GM12878 (cell line): ENCODE measurements around the gene KCNIP2. TPM values are rescaled to one million over a fixed set of nuclear protein-coding genes. Genes with fewer than 3 reads are reported as not detected.
A peak's percentile ranks its signal among the peaks of the same experiment; 100 is the strongest.
"Not testable (repeated sequence)": the region's sequence is repeated elsewhere in the genome, so short reads cannot be mapped to it uniquely, and the experiment has no call there.

Source experiments
- ATAC-seq: fragments of 200-7000 bp; cut with Tn5 transposase; 3 replicates; pipeline ENCODE4 v1.9.1; 2020; ENCODE audit warnings: mild to moderate bottlenecking, moderate library complexity
- BruUV-seq: library from RNA; stranded (reverse); fragments of 400-500 nt; replicated peaks from 2 replicates; lab custom pipeline; 2021; lab: Mats Ljungman, UMichigan
- CTCF ChIA-PET: fragments of 300-600 bp; sonication (Branson Sonifier 250); formaldehyde crosslinking; extraction: SDS; loops from one replicate; lab custom pipeline; 2021; ENCODE audit warnings: inconsistent platforms; lab: Yijun Ruan, JAX
- POLR2A ChIA-PET: fragments of 350-600 bp; formaldehyde crosslinking; extraction: SDS; loops from one replicate; lab custom pipeline; 2021; ENCODE audit warnings: inconsistent platforms; lab: Charles Lee
- RAD21 ChIA-PET: fragments of 300-600 bp; sonication (Branson Sonifier 250); formaldehyde crosslinking; loops from one replicate; lab custom pipeline; 2023; ENCODE audit warnings: antibody characterized with exemption; ENCODE audit not compliant: unreplicated experiment; lab: Charles Lee
- SMC1A ChIA-PET: fragments of 300-600 bp; sonication (Branson Sonifier 250); formaldehyde crosslinking; loops from one replicate; lab custom pipeline; 2023; ENCODE audit not compliant: unreplicated experiment, uncharacterized antibody; lab: Charles Lee
- DNase-seq: peaks from one replicate; pipeline ENCODE4 v3.0.0-alpha.2; 2011; ENCODE audit warnings: low read depth, low spot score
- FAIRE-seq: peaks from 3 replicates; lab custom pipeline; 2011; peaks lifted over from hg19 to GRCh38; lab: Jason Lieb, UNC
- H2AFZ ChIP-seq: 2 replicates; pipeline ENCODE4 v1.6.0; 2011; ENCODE audit warnings: low read depth, low read length, control low read depth; ENCODE audit not compliant: control insufficient read depth
- H3K27ac ChIP-seq: 2 replicates; pipeline ENCODE4 v1.5.1; 2011; ENCODE audit warnings: control low read depth; ENCODE audit not compliant: control insufficient read depth, insufficient read depth
- H3K27me3 ChIP-seq, 2 experiments: replicated peaks in 1 of 2; 2 replicates each; pipeline versions ENCODE4 v1.6.0 to v1.6.1; 2011; ENCODE audit warnings: low read length in 1 of 2; ENCODE audit not compliant: control insufficient read depth in 2 of 2, insufficient read depth in 2 of 2
- H3K36me3 ChIP-seq, 2 experiments: 2 replicates each; pipeline ENCODE4 v1.5.1; 2011; ENCODE audit warnings: low read length in 1 of 2; ENCODE audit not compliant: control insufficient read depth in 2 of 2, insufficient read depth in 2 of 2
- H3K4me1 ChIP-seq: 2 replicates; pipeline ENCODE4 v1.6.1; 2011; ENCODE audit warnings: mild to moderate bottlenecking, low read length, moderate library complexity, mixed read lengths; ENCODE audit not compliant: control insufficient read depth, insufficient read depth
- H3K4me2 ChIP-seq: 2 replicates; pipeline ENCODE4 v1.6.0; 2011; ENCODE audit warnings: control low read depth; ENCODE audit not compliant: control insufficient read depth, insufficient read depth
- H3K4me3 ChIP-seq: fragments of 200-600 bp; sonication (generic); 2 replicates; pipeline ENCODE4 v1.5.1; 2016
- H3K79me2 ChIP-seq: 2 replicates; pipeline ENCODE4 v1.6.0; 2011; ENCODE audit warnings: low read length; ENCODE audit not compliant: control insufficient read depth, insufficient read depth
- H3K9ac ChIP-seq: 2 replicates; pipeline ENCODE4 v1.8.0; 2011; ENCODE audit warnings: low read length, control low read depth, mixed read lengths; ENCODE audit not compliant: control insufficient read depth, insufficient read depth
- H3K9me3 ChIP-seq: replicated peaks from 3 replicates; pipeline ENCODE4 v1.5.1; 2011; ENCODE audit warnings: mild to moderate bottlenecking, low read length; ENCODE audit not compliant: control insufficient read depth, insufficient read depth
- H4K20me1 ChIP-seq: 2 replicates; pipeline ENCODE4 v1.6.0; 2011; ENCODE audit not compliant: control insufficient read depth, insufficient read depth
- POLR2AphosphoS5 ChIP-seq: IDR thresholded peaks from 2 replicates; pipeline ENCODE4 v1.6.1; 2011; ENCODE audit warnings: mild to moderate bottlenecking, low read length, inconsistent platforms
- SMAD5 ChIP-seq: IDR thresholded peaks from 2 replicates; pipeline ENCODE4 v1.6.1; 2016; ENCODE audit warnings: antibody characterized with exemption, low read depth
- USF2 ChIP-seq: IDR thresholded peaks from 2 replicates; pipeline ENCODE4 v1.6.1; 2011; ENCODE audit warnings: low read depth, low read length, improper control_type of control experiment, borderline replicate concordance
- ZNF207 ChIP-seq: fragments of 450-650 bp; IDR thresholded peaks from 2 replicates; pipeline ENCODE4 v1.6.1; 2014; ENCODE audit warnings: antibody characterized with exemption, mild to moderate bottlenecking, borderline replicate concordance
- WGBS: methylation state at CpG from one replicate; pipeline ENCODE4 v1.1.6; 2016; ENCODE audit warnings: low lambda C conversion rate; ENCODE audit not compliant: insufficient replicate concordance, insufficient coverage; ENCODE audit errors: missing lambda C conversion rate; 5-methylcytosine and 5-hydroxymethylcytosine counted together
- in situ Hi-C: fragments of 300-500 bp; cut with MboI; formaldehyde crosslinking; loops from 9 replicates; pipeline ENCODE4 v1.14.3; 2018; ENCODE audit warnings: mixed read lengths
- intact Hi-C: fragments of 100-400 bp; cut with micrococcal nuclease; formaldehyde crosslinking; loops from one replicate; pipeline ENCODE4 v1.14.2; 2022; ENCODE audit not compliant: unreplicated experiment
- polyA plus RNA-seq, 11 experiments: library from polyadenylated mRNA; depleted of rRNA in 4 of 11; unstranded in 6 of 11; stranded (reverse) in 5 of 11; fragments of >200 nt; fragmentation: Nextera tagmentation in 4 of 11; fragmentation: Illumina TruSeq in 1 of 11; extraction: Ambion mirVana in 4 of 11; extraction: Trizol in 1 of 11; gene quantifications; 1 replicate in 1 of 11; 2 replicates in 10 of 11; pipeline versions ENCODE4 v1.2.1 to v1.2.3, GENCODE V29; 2011 to 2016; ENCODE audit warnings: inconsistent platforms in 2 of 11, missing spikeins in 2 of 11, low read depth in 1 of 11
- total RNA-seq, 4 experiments: library from RNA; depleted of rRNA in 3 of 4; stranded (reverse); fragments of >200 nt in 3 of 4; fragmentation: Illumina TruSeq in 1 of 4; extraction: Trizol in 1 of 4; gene quantifications; 2 replicates each; pipeline versions ENCODE4 v1.2.1 to v1.2.3, GENCODE V29; 2013 to 2021

Gene KCNIP2
- total and polyA plus RNA-seq, 10 of the 15 experiments (the other 5 are each of a cell fraction or from before 2014, with no cell fraction given): 0.46 to 4.3 (median 1.7) TPM

GRCh38 chr10:101789686-101790085, 53.9 kb downstream of the KCNIP2 start:
- SMC1A ChIA-PET: interaction anchor here (1.2 kb wide), 1 partner anchor 187 kb away, joined by 6 read pairs; no protein-coding TSS in a partner anchor
- in situ Hi-C loops: no loop called here
- Histone ChIP-seq H3K27me3 (no peaks in the 10 kb centered on the region), H3K79me2 (no peaks in the 10 kb centered on the region), H3K27ac (no peak overlapping the region), H3K9ac (no peak overlapping the region), H3K4me2 (no peak overlapping the region), H3K4me3 (no peak overlapping the region), H3K4me1 (no peaks in the 10 kb centered on the region), H3K36me3 (peaks cover 7 to 42% of the 10 kb centered on the region in 2 experiments), H4K20me1 (no peaks in the 10 kb centered on the region), H3K9me3 (no peaks in the 10 kb centered on the region), H2AFZ (no peak overlapping the region)
- no peak for DNase-seq
- intact Hi-C loops: loop anchor here (10.0 kb wide), 1 partner anchor 435 kb away; the partner anchor contains the start of gene BTRC
- no peak for FAIRE-seq
- CTCF ChIA-PET: interaction anchor here (0.6 to 1.6 kb wide), 2 partner anchors 109 to 187 kb away, joined by 3 to 7 read pairs; no protein-coding TSS in a partner anchor
- no TSS peak for BruUV-seq
- TF ChIP-seq ZNF207: no peak
- TF ChIP-seq USF2: no peak
- no peak for TF ChIP-seq SMAD5
- peak; percentile 47; the same call in 1 of the 2 replicates for TF ChIP-seq POLR2AphosphoS5
- POLR2A ChIA-PET: interaction anchor here (0.7 kb wide), 1 partner anchor 12 kb away, joined by 5 read pairs; no protein-coding TSS in a partner anchor
- no peak for ATAC-seq
- RAD21 ChIA-PET: no interaction called here
- over 99% methylated on average over 7 of the region's 7 CpGs for WGBS

- WGBS: 94% methylated on average over 9 of the region's 9 CpGs
- ATAC-seq, H3K4me3 ChIP-seq, H3K9ac ChIP-seq, DNase-seq, BruUV-seq, FAIRE-seq, H2AFZ ChIP-seq, SMC1A ChIA-PET, H4K20me1 ChIP-seq, H3K4me2 ChIP-seq, RAD21 ChIA-PET, H3K9me3 ChIP-seq, H3K27me3 ChIP-seq, H3K4me1 ChIP-seq, in situ Hi-C loops, H3K79me2 ChIP-seq, POLR2A ChIA-PET, H3K27ac ChIP-seq: not testable (repeated sequence)
- H3K36me3 ChIP-seq: peaks cover 6 to 42% of the 10 kb centered on the region in 2 experiments
- intact Hi-C loops: loop anchor here (10.0 kb wide), 1 partner anchor 434 kb away; the partner anchor contains the start of gene BTRC
- CTCF ChIA-PET: interaction anchor here (1.6 kb wide), 1 partner anchor 186 kb away, joined by 7 read pairs; no protein-coding TSS in a partner anchor
Measured at GRCh38 chr10:101789231-101789630, 54.4 kb downstream of the KCNIP2 start.
